Peyer's patch (tissue), 4 donors: ENCODE data around the gene PIAS1. TPM values are rescaled to one million over a fixed set of nuclear protein-coding genes. Genes with fewer than 3 reads are reported as not detected.

Source experiments
- DNase-seq, 3 donors: peaks; one replicate each; pipeline ENCODE4 v3.0.0-alpha.2; 2017 to 2019
- H3K27ac ChIP-seq, 4 donors: fragments of 200-600 bp; sonication (generic); one replicate each; pipeline ENCODE4 v1.5.1; 2016 to 2019
- H3K27me3 ChIP-seq, 2 donors: fragments of 200-600 bp; sonication (generic); one replicate each; pipeline ENCODE4 v1.5.1; 2019
- H3K36me3 ChIP-seq, 3 donors: fragments of 200-600 bp; sonication (generic); one replicate each; pipeline ENCODE4 v1.5.1; 2016 to 2019
- H3K4me1 ChIP-seq, 4 donors: fragments of 200-600 bp; sonication (generic); one replicate each; pipeline ENCODE4 v1.5.1; 2016 to 2019
- H3K4me3 ChIP-seq, 4 donors: fragments of 200-600 bp; sonication (generic); 1 replicate in 3 of 4; 2 replicates in 1 of 4; pipeline ENCODE4 v1.5.1; 2016 to 2019; ENCODE audit warnings: mild to moderate bottlenecking in 1 of 4
- H3K9me3 ChIP-seq, 4 donors: fragments of 200-600 bp; sonication (generic); one replicate each; pipeline ENCODE4 v1.5.1; 2016 to 2019; ENCODE audit warnings: mild to moderate bottlenecking in 1 of 4
- CTCF ChIP-seq, 6 experiments: fragments of 450-650 bp in 4 of 6; fragments of 200-600 bp in 2 of 6; sonication (generic) in 1 of 6; IDR thresholded peaks; one replicate each; pipeline ENCODE4 v1.5.1; 2017 to 2019; ENCODE audit warnings: antibody characterized with exemption in 6 of 6, mild to moderate bottlenecking in 3 of 6, moderate library complexity in 1 of 6
- POLR2A ChIP-seq, 2 donors: fragments of 450-650 bp; IDR thresholded peaks; one replicate each; pipeline ENCODE4 v1.5.1; 2017; ENCODE audit warnings: antibody characterized with exemption in 2 of 2, mild to moderate bottlenecking in 2 of 2, moderate library complexity in 2 of 2
- total RNA-seq, 4 donors: library from RNA; depleted of rRNA; stranded (reverse); fragments of >200 nt; gene quantifications; one replicate each; pipeline ENCODE4 v1.1.0, GENCODE V29; 2016

The PIAS1 gene
- total RNA-seq, 4 donors from 2014 or later, result 71.1 to 95.7 (median 81.0) TPM

- Histone ChIP-seq H3K36me3 (no peaks in the 10 kb centered on the region), H3K4me1 (no peaks in the 10 kb centered on the region), H3K4me3 (no peak overlapping the region), H3K27me3 (no peaks in the 10 kb centered on the region), H3K27ac (no peak overlapping the region), H3K9me3 (no peaks in the 10 kb centered on the region)
- TF ChIP-seq POLR2A (IDR thresholded peaks at IDR 0.05) (no peak), CTCF (IDR thresholded peaks at IDR 0.05) (no peak)
- DNase-seq, result no peak
Measured at GRCh38 chr15:68023307-68024101, 30.6 kb upstream of the PIAS1 start.

- Histone ChIP-seq H3K9me3 (no peaks in the 10 kb centered on the region), H3K4me1 (no peaks in the 10 kb centered on the region), H3K4me3 (no peak overlapping the region), H3K27ac (no peak overlapping the region), H3K27me3 (no peaks in the 10 kb centered on the region), H3K36me3 (no peaks in the 10 kb centered on the region)
- no peak for DNase-seq
- no peak for TF ChIP-seq POLR2A (IDR thresholded peaks at IDR 0.05)
- TF ChIP-seq CTCF (IDR thresholded peaks at IDR 0.05), result no peak
Measured at GRCh38 chr15:68025835-68026424, 28.2 kb upstream of the PIAS1 start.

GRCh38 chr15:68027388-68027787 lies 26.7 kb upstream of the PIAS1 start:
- TF ChIP-seq CTCF (IDR thresholded peaks at IDR 0.05), result no peak
- TF ChIP-seq POLR2A (IDR thresholded peaks at IDR 0.05), result no peak
- Histone ChIP-seq H3K36me3 (no peaks in the 10 kb centered on the region), H3K4me3 (no peak overlapping the region), H3K27ac (no peak overlapping the region), H3K27me3 (no peaks in the 10 kb centered on the region), H3K4me1 (no peaks in the 10 kb centered on the region), H3K9me3 (no peaks in the 10 kb centered on the region)
- DNase-seq, result peak in 1 of 3 donors; percentile 51

GRCh38 chr15:68028137-68028887 lies 25.8 kb upstream of the PIAS1 start:
- H3K4me3 ChIP-seq, result no peak overlapping the region
- no peaks in the 10 kb centered on the region for H3K36me3 ChIP-seq
- no peak overlapping the region for H3K27ac ChIP-seq
- H3K27me3 ChIP-seq, result no peaks in the 10 kb centered on the region
- TF ChIP-seq CTCF (IDR thresholded peaks at IDR 0.05) (no peak), POLR2A (IDR thresholded peaks at IDR 0.05) (no peak)
- DNase-seq, result no peak
- H3K9me3 ChIP-seq, result no peaks in the 10 kb centered on the region
- H3K4me1 ChIP-seq, result no peaks in the 10 kb centered on the region

GRCh38 chr15:68028888-68029207 lies 25.3 kb upstream of the PIAS1 start:
- no peak for TF ChIP-seq POLR2A (IDR thresholded peaks at IDR 0.05)
- no peak for TF ChIP-seq CTCF (IDR thresholded peaks at IDR 0.05)
- DNase-seq, result no peak
- H3K27me3 ChIP-seq, result no peaks in the 10 kb centered on the region
- H3K9me3 ChIP-seq, result no peaks in the 10 kb centered on the region
- no peak overlapping the region for H3K27ac ChIP-seq
- no peaks in the 10 kb centered on the region for H3K4me1 ChIP-seq
- H3K36me3 ChIP-seq, result no peaks in the 10 kb centered on the region
- no peak overlapping the region for H3K4me3 ChIP-seq
